ENCODE measurements around the gene POLR1C.
"Not testable (repeated sequence)": the region's sequence is repeated elsewhere in the genome, so short reads cannot be mapped to it uniquely, and the experiment has no call there.

Gene POLR1C

GRCh38 chr6:43522547-43523261, 5.8 kb downstream of the POLR1C start:
- FAIRE-seq (no peak), DNase-seq (ENCODE audit: insufficient read length, low spot score) (no peak)
- no peak for TF ChIP-seq CTCF (IDR thresholded peaks at IDR 0.05; ENCODE audit: insufficient read depth, missing control alignments)

GRCh38 chr6:43523284-43523683, 6.4 kb downstream of the POLR1C start:
- no peak for FAIRE-seq
- no peak for TF ChIP-seq CTCF (IDR thresholded peaks at IDR 0.05; ENCODE audit: insufficient read depth, missing control alignments)
- DNase-seq (ENCODE audit: insufficient read length, low spot score), result no peak

- no peak for DNase-seq (ENCODE audit: insufficient read length, low spot score)
- no peak for FAIRE-seq
- no peak for TF ChIP-seq CTCF (IDR thresholded peaks at IDR 0.05; ENCODE audit: insufficient read depth, missing control alignments)
These were observed 7.6 kb downstream of the POLR1C start for GRCh38 chr6:43524483-43524961.

GRCh38 chr6:43532201-43532600, 15.3 kb downstream of the POLR1C start:
- FAIRE-seq (no peak), DNase-seq (ENCODE audit: insufficient read length, low spot score) (no peak)
- TF ChIP-seq CTCF (IDR thresholded peaks at IDR 0.05; ENCODE audit: insufficient read depth, missing control alignments), result no peak

- not testable (repeated sequence) for FAIRE-seq; DNase-seq (ENCODE audit: insufficient read length, low spot score)
These were observed 22.1 kb downstream of the POLR1C start for GRCh38 chr6:43538986-43539385.

GRCh38 chr6:43539409-43539808, 22.5 kb downstream of the POLR1C start:
- not testable (repeated sequence) for FAIRE-seq; DNase-seq (ENCODE audit: insufficient read length, low spot score)

GRCh38 chr6:43540507-43540906, 23.6 kb downstream of the POLR1C start:
- DNase-seq (ENCODE audit: insufficient read length, low spot score) (no peak), FAIRE-seq (no peak)
- TF ChIP-seq CTCF (IDR thresholded peaks at IDR 0.05; ENCODE audit: insufficient read depth, missing control alignments), result no peak

- FAIRE-seq, result no peak
- no peak for TF ChIP-seq CTCF (IDR thresholded peaks at IDR 0.05; ENCODE audit: insufficient read depth, missing control alignments)
These were observed 25.0 kb downstream of the POLR1C start for GRCh38 chr6:43541774-43542471.

More at GRCh38 chr6:43541774-43542471, 25.0 kb downstream of the POLR1C start:
- no peak for DNase-seq (ENCODE audit: insufficient read length, low spot score)

Data from D721Med (cell line).